HCT116 (cell line): ENCODE measurements around the gene NSFL1C. TPM values are rescaled to one million over a fixed set of nuclear protein-coding genes. Genes with fewer than 3 reads are reported as not detected.

Experiments used
- ATAC-seq: fragments of 200-7000 bp; cut with Tn5 transposase; 2 replicates; pipeline ENCODE4 v1.9.1; 2020; ENCODE audit warnings: mild to moderate bottlenecking, moderate library complexity
- BruUV-seq: library from RNA; stranded (reverse); fragments of 400-500 nt; replicated peaks from 2 replicates; lab custom pipeline; 2021; lab: Mats Ljungman, UMichigan
- CTCF ChIA-PET: fragments of 300-600 bp; sonication (Branson Sonifier 250); formaldehyde crosslinking; loops from one replicate; lab custom pipeline; 2021; ENCODE audit warnings: antibody characterized with exemption; lab: Charles Lee
- POLR2A ChIA-PET: fragments of 300-600, 350-600 bp; sonication (Branson Sonifier 250); formaldehyde crosslinking; loops from one replicate; lab custom pipeline; 2021; ENCODE audit warnings: antibody characterized with exemption; lab: Charles Lee
- RAD21 ChIA-PET, 2 experiments: fragments of 300-600 bp; sonication (Branson Sonifier 250); formaldehyde crosslinking; loops; one replicate each; lab custom pipeline; 2023; ENCODE audit warnings: low total read pairs in 2 of 2; ENCODE audit not compliant: uncharacterized antibody in 2 of 2, unreplicated experiment in 2 of 2, low non-redundant PET in 1 of 2; lab: Charles Lee
- DNase-seq: peaks from one replicate; pipeline ENCODE4 v3.0.0-alpha.2; 2010; ENCODE audit warnings: low read depth, low spot score
- H2AFZ ChIP-seq: fragments of 200-600 bp; shearing (Covaris generic), sonication (generic); 2 replicates; pipeline ENCODE4 v1.6.1; 2017; ENCODE audit warnings: low read depth, mixed run types, mixed read lengths, antibody characterized with exemption, low read length; ENCODE audit not compliant: poor library complexity, severe bottlenecking
- H3K27ac ChIP-seq: 2 replicates; pipeline ENCODE4 v1.5.1; 2012; ENCODE audit warnings: low read depth, low read length
- H3K27me3 ChIP-seq: fragments of 200-600 bp; sonication (generic); 2 replicates; pipeline ENCODE4 v1.6.1; 2016; ENCODE audit warnings: mixed run types, low read length, mixed read lengths; ENCODE audit not compliant: insufficient read depth
- H3K36me3 ChIP-seq, 2 experiments: fragments of 200-500 bp in 1 of 2; fragments of 200-600 bp in 1 of 2; sonication (Bioruptor generic) in 1 of 2; sonication (generic) in 1 of 2; 2 replicates each; pipeline versions ENCODE4 v1.5.1 to v1.6.1; 2014 to 2016; ENCODE audit warnings: low read length in 2 of 2, inconsistent platforms in 1 of 2, mixed read lengths in 1 of 2, mixed run types in 1 of 2; ENCODE audit not compliant: insufficient read depth in 2 of 2, control insufficient read depth in 1 of 2
- H3K4me1 ChIP-seq, 2 experiments: fragments of 200-600 bp in 1 of 2; sonication (generic) in 1 of 2; 2 replicates each; pipeline versions ENCODE4 v1.5.1 to v1.6.1; 2012 to 2017; ENCODE audit warnings: low read length in 2 of 2, inconsistent platforms in 1 of 2, mild to moderate bottlenecking in 1 of 2, mixed read lengths in 1 of 2, mixed run types in 1 of 2, moderate library complexity in 1 of 2; ENCODE audit not compliant: insufficient read depth in 2 of 2, control insufficient read depth in 1 of 2
- H3K4me2 ChIP-seq: fragments of 200-600 bp; sonication (generic); 2 replicates; pipeline ENCODE4 v1.6.1; 2017; ENCODE audit warnings: mixed run types, low read length, mixed read lengths
- H3K4me3 ChIP-seq, 2 experiments: fragments of 200-600 bp in 1 of 2; sonication (generic) in 1 of 2; replicated peaks in 1 of 2; 2 replicates each; pipeline ENCODE4 v1.5.1; 2011 to 2016; ENCODE audit warnings: low read length in 2 of 2, control low read depth in 1 of 2, low read depth in 1 of 2, mild to moderate bottlenecking in 1 of 2, mixed read lengths in 1 of 2, mixed run types in 1 of 2
- H3K79me2 ChIP-seq: fragments of 200-600 bp; sonication (generic); 2 replicates; pipeline ENCODE4 v1.6.1; 2017; ENCODE audit warnings: mild to moderate bottlenecking, mixed run types, low read length, moderate library complexity, mixed read lengths; ENCODE audit not compliant: insufficient read depth
- H3K9ac ChIP-seq: fragments of 200-600 bp; sonication (generic); 2 replicates; pipeline ENCODE4 v1.6.1; 2016; ENCODE audit warnings: low read length, mixed read lengths
- H3K9me2 ChIP-seq: fragments of 200-600 bp; sonication (generic), shearing (Covaris generic); 2 replicates; pipeline ENCODE4 v1.6.1; 2017; ENCODE audit warnings: mixed run types, mild to moderate bottlenecking, moderate library complexity; ENCODE audit not compliant: insufficient read depth
- H3K9me3 ChIP-seq, 2 experiments: fragments of 200-500 bp in 1 of 2; fragments of 200-600 bp in 1 of 2; sonication (Bioruptor generic) in 1 of 2; sonication (generic) in 1 of 2; 2 replicates each; pipeline ENCODE4 v1.6.1; 2014 to 2017; ENCODE audit warnings: low read length in 2 of 2, mixed read lengths in 2 of 2, inconsistent platforms in 1 of 2, low read depth in 1 of 2, mild to moderate bottlenecking in 1 of 2, mixed run types in 1 of 2, moderate library complexity in 1 of 2; ENCODE audit not compliant: control insufficient read depth in 1 of 2, insufficient read depth in 1 of 2
- H4K20me1 ChIP-seq: fragments of 200-600 bp; sonication (generic), shearing (Covaris generic); 2 replicates; pipeline ENCODE4 v1.6.1; 2017; ENCODE audit warnings: mixed run types, mild to moderate bottlenecking, moderate library complexity; ENCODE audit not compliant: insufficient read depth
- ATF3 ChIP-seq: IDR thresholded peaks from 2 replicates; pipeline ENCODE4 v1.6.1; 2012
- CEBPB ChIP-seq: IDR thresholded peaks from 2 replicates; pipeline ENCODE4 v1.6.1; 2012; ENCODE audit warnings: low read depth
- CTCF ChIP-seq, 3 experiments: fragments of 200-600 bp in 1 of 3; sonication (generic) in 1 of 3; IDR thresholded peaks in 2 of 3; conservative IDR thresholded peaks in 1 of 3; 2 replicates each; pipeline ENCODE4 v1.5.1; 2012 to 2017; ENCODE audit warnings: low read depth in 2 of 3, low read length in 2 of 3, antibody characterized with exemption in 1 of 3, borderline replicate concordance in 1 of 3, control low read depth in 1 of 3, mild to moderate bottlenecking in 1 of 3, mixed read lengths in 1 of 3, mixed run types in 1 of 3, moderate library complexity in 1 of 3; ENCODE audit not compliant: insufficient read depth in 1 of 3
- JUND ChIP-seq: IDR thresholded peaks from 2 replicates; pipeline ENCODE4 v1.6.1; 2012
- MAX ChIP-seq: IDR thresholded peaks from 2 replicates; pipeline ENCODE4 v1.6.1; 2012
- SIN3A ChIP-seq: IDR thresholded peaks from 2 replicates; pipeline ENCODE4 v1.6.1; 2012; ENCODE audit warnings: low read depth
- SP1 ChIP-seq: IDR thresholded peaks from 2 replicates; pipeline ENCODE4 v1.6.1; 2012; ENCODE audit warnings: low read depth
- SRF ChIP-seq: IDR thresholded peaks from 2 replicates; pipeline ENCODE4 v1.6.1; 2012; ENCODE audit warnings: low read depth
- TCF7L2 ChIP-seq: IDR thresholded peaks from 2 replicates; pipeline ENCODE4 v1.7.0; 2011; ENCODE audit warnings: borderline replicate concordance, inconsistent platforms; ENCODE audit not compliant: insufficient read depth, insufficient read length; ENCODE audit errors: extremely low read depth
- intact Hi-C: fragments of 100-400 bp; cut with micrococcal nuclease; formaldehyde crosslinking; loops from 2 replicates; pipeline ENCODE4 v1.10.0; 2022
- total RNA-seq: library from RNA; stranded (reverse); gene quantifications from one replicate; pipeline ENCODE4 v1.2.1, GENCODE V29; 2021; ENCODE audit not compliant: unreplicated experiment

NSFL1C gene
- total RNA-seq, 1 experiment from 2014 or later: 93.4 TPM

- ATAC-seq: no peak
- H3K79me2 ChIP-seq: no peaks in the 10 kb centered on the region
- no peak for DNase-seq
- H4K20me1 ChIP-seq: no peaks in the 10 kb centered on the region
- intact Hi-C loops: no loop called here
- H3K4me2 ChIP-seq: no peak overlapping the region
- CTCF ChIA-PET: no interaction called here
- no TSS peak for BruUV-seq
- RAD21 ChIA-PET: no interaction called here
- no peak overlapping the region for H3K9ac ChIP-seq
- TF ChIP-seq CTCF (IDR thresholded peaks at IDR 0.05 in 2 of 3, conservative IDR thresholded peaks at IDR 0.05 in 1 of 3; ENCODE audit: borderline replicate concordance in 1 of 3, insufficient read depth in 1 of 3, low read depth in 2 of 3, low read length in 2 of 3) (no peak), CEBPB (no peak), JUND (no peak), MAX (no peak), SP1 (no peak), TCF7L2 (no peak), ATF3 (no peak), SRF (no peak), SIN3A (no peak)
- no peaks in the 10 kb centered on the region for H3K27me3 ChIP-seq
- no peaks in the 10 kb centered on the region; a peak in 1 of 4 replicates for H3K9me3 ChIP-seq
- H3K9me2 ChIP-seq: no peaks in the 10 kb centered on the region
- no peaks in the 10 kb centered on the region for H3K36me3 ChIP-seq
- H3K4me3 ChIP-seq: no peak overlapping the region
- H2AFZ ChIP-seq: no peak overlapping the region
- peaks cover 8 to 22% of the 10 kb centered on the region in 2 experiments; a peak in 3 of 4 replicates for H3K4me1 ChIP-seq
- POLR2A ChIA-PET: no interaction called here
- H3K27ac ChIP-seq: no peak overlapping the region
Measured at GRCh38 chr20:1401451-1401907, 65.2 kb downstream of the NSFL1C start.
